Measurements from ENCODE around the gene CRY1. TPM values are rescaled to one million over a fixed set of nuclear protein-coding genes. Genes with fewer than 3 reads are reported as not detected.

CRY1 gene
- total RNA-seq, 1 experiment from 2014 or later = 43.8 TPM

- in situ Hi-C loops (cut with HindIII; ENCODE audit: low pct_unique_long_range_greater_than_20kb, low sequenced_read_pairs) (no loop called here), intact Hi-C loops (cut with micrococcal nuclease; ENCODE audit: unreplicated experiment) (no loop called here)
- Histone ChIP-seq H3K27ac (ENCODE audit: low read length) (no peak overlapping the region), H3K4me1 (ENCODE audit: control insufficient read depth, insufficient read depth, low read length) (peaks cover 2% of the 10 kb centered on the region), H3K36me3 (ENCODE audit: control insufficient read depth, insufficient read depth, low read length) (no peaks in the 10 kb centered on the region), H3K4me3 (ENCODE audit: low read depth in 2 of 2, low read length in 2 of 2) (no peak overlapping the region), H3K9me3 (ENCODE audit: control insufficient read depth, insufficient read depth, low read depth, low read length) (no peaks in the 10 kb centered on the region), H3K27me3 (ENCODE audit: control insufficient read depth, insufficient read depth, low read length) (no peaks in the 10 kb centered on the region)
- ChIA-PET POLR2A (no interaction called here), CTCF (no interaction called here)
- ATAC-seq (no peak), DNase-seq (ENCODE audit: low read depth, low spot score) (no peak)
- BruUV-seq (replicated peaks) = no TSS peak
- no peak for TF ChIP-seq POLR2AphosphoS5 (IDR thresholded peaks at IDR 0.05; ENCODE audit: low read depth, low read length)
- no peak for TF ChIP-seq CTCF (IDR thresholded peaks at IDR 0.05)
- no peak for TF ChIP-seq TCF7L2 (IDR thresholded peaks at IDR 0.05; ENCODE audit: low read depth, low read length)
- TF ChIP-seq SIN3A (IDR thresholded peaks at IDR 0.05; ENCODE audit: borderline replicate concordance, insufficient read depth, low read depth, low read length) = no peak
- TF ChIP-seq REST (IDR thresholded peaks at IDR 0.05; ENCODE audit: insufficient read depth in 1 of 2, low read depth in 2 of 2, low read length in 1 of 2) = no peak
Measured at GRCh38 chr12:107103516-107103915, 10.2 kb upstream of the CRY1 start.

GRCh38 chr12:107103097-107103496, 9.7 kb upstream of the CRY1 start:
- DNase-seq (ENCODE audit: low read depth, low spot score) (no peak), ATAC-seq (no peak)
- BruUV-seq (replicated peaks) = no TSS peak
- Histone ChIP-seq H3K4me1 (ENCODE audit: control insufficient read depth, insufficient read depth, low read length) (peaks cover 2% of the 10 kb centered on the region), H3K4me3 (ENCODE audit: low read depth in 2 of 2, low read length in 2 of 2) (no peak overlapping the region), H3K27me3 (ENCODE audit: control insufficient read depth, insufficient read depth, low read length) (no peaks in the 10 kb centered on the region), H3K36me3 (ENCODE audit: control insufficient read depth, insufficient read depth, low read length) (no peaks in the 10 kb centered on the region), H3K9me3 (ENCODE audit: control insufficient read depth, insufficient read depth, low read depth, low read length) (no peaks in the 10 kb centered on the region), H3K27ac (ENCODE audit: low read length) (no peak overlapping the region)
- CTCF ChIA-PET = no interaction called here
- POLR2A ChIA-PET = no interaction called here
- no peak for TF ChIP-seq SIN3A (IDR thresholded peaks at IDR 0.05; ENCODE audit: borderline replicate concordance, insufficient read depth, low read depth, low read length)
- TF ChIP-seq CTCF (IDR thresholded peaks at IDR 0.05) = no peak
- no peak for TF ChIP-seq TCF7L2 (IDR thresholded peaks at IDR 0.05; ENCODE audit: low read depth, low read length)
- TF ChIP-seq REST (IDR thresholded peaks at IDR 0.05; ENCODE audit: insufficient read depth in 1 of 2, low read depth in 2 of 2, low read length in 1 of 2) = no peak
- TF ChIP-seq POLR2AphosphoS5 (IDR thresholded peaks at IDR 0.05; ENCODE audit: low read depth, low read length) = no peak
- in situ Hi-C loops (cut with HindIII; ENCODE audit: low pct_unique_long_range_greater_than_20kb, low sequenced_read_pairs) (no loop called here), intact Hi-C loops (cut with micrococcal nuclease; ENCODE audit: unreplicated experiment) (no loop called here)
